Measurements from ENCODE around the gene OXNAD1.

The OXNAD1 gene

GRCh38 chr3:16270855-16271254, 5.8 kb downstream of the OXNAD1 start:
- no peak overlapping the region for H3K9ac ChIP-seq
- peaks cover 11% of the 10 kb centered on the region for H3K4me1 ChIP-seq
- H4K20me1 ChIP-seq, result 0 out of 2 replicates have a peak, but pooled peaks cover 9% of the 10 kb centered on the region
- H3K27me3 ChIP-seq, result no peaks in the 10 kb centered on the region
- no peak overlapping the region for H3K4me2 ChIP-seq
- peaks cover 30% of the 10 kb centered on the region for H3K36me3 ChIP-seq
- TF ChIP-seq Cebpa-rat (IDR thresholded peaks at IDR 0.05), result no peak
- H3K4me3 ChIP-seq, result no peak overlapping the region
- H3K27ac ChIP-seq, result no peak overlapping the region
- H3K9me3 ChIP-seq, result no peaks in the 10 kb centered on the region

- H3K4me2 ChIP-seq, result no peak overlapping the region
- no peaks in the 10 kb centered on the region for H3K27me3 ChIP-seq
- H3K36me3 ChIP-seq, result peaks cover 37% of the 10 kb centered on the region
- no peak overlapping the region for H3K9ac ChIP-seq
- no peaks in the 10 kb centered on the region for H3K4me1 ChIP-seq
- H3K9me3 ChIP-seq, result no peaks in the 10 kb centered on the region
- no peak overlapping the region for H3K4me3 ChIP-seq
- H3K27ac ChIP-seq, result no peak overlapping the region
- H4K20me1 ChIP-seq, result 0 out of 2 replicates have a peak, but pooled peaks cover 4% of the 10 kb centered on the region
- TF ChIP-seq Cebpa-rat (IDR thresholded peaks at IDR 0.05), result no peak
Measured at GRCh38 chr3:16272588-16272987, 7.6 kb downstream of the OXNAD1 start.

DNA sequence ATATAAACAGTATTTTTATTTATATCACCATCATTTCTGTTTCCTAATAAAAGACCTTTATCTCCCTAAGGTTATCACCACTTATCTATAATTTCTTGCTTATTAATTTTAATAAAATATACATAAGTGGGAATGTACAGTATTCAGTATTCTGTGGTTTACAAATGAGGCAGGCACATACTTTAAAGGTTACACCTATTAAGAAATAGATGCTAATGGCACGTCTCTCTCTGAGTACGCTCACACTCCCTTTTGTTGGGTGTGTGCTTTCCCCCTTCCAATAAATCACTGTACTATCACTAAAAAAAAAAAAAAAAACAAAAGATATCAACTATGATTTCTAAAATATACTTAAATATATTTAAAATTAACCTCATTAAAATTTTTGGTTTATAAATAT, 8.9 kb downstream of the OXNAD1 start:
- Histone ChIP-seq H3K9me3 (no peaks in the 10 kb centered on the region), H4K20me1 (no peaks in the 10 kb centered on the region), H3K27ac (no peak overlapping the region), H3K4me2 (no peak overlapping the region), H3K9ac (no peak overlapping the region), H3K4me3 (no peak overlapping the region), H3K27me3 (no peaks in the 10 kb centered on the region), H3K4me1 (no peaks in the 10 kb centered on the region), H3K36me3 (peaks cover 46% of the 10 kb centered on the region)
- no peak for TF ChIP-seq Cebpa-rat (IDR thresholded peaks at IDR 0.05)

- Histone ChIP-seq H3K27ac (no peak overlapping the region), H3K36me3 (peaks cover 42% of the 10 kb centered on the region)
- no peak for TF ChIP-seq Cebpa-rat (IDR thresholded peaks at IDR 0.05)
Measured at GRCh38 chr3:16277471-16277870, 12.5 kb downstream of the OXNAD1 start.

GRCh38 chr3:16279010-16279801, 14.2 kb downstream of the OXNAD1 start:
- no peaks in the 10 kb centered on the region for H4K20me1 ChIP-seq
- H3K27me3 ChIP-seq, result no peaks in the 10 kb centered on the region
- no peak overlapping the region for H3K4me3 ChIP-seq
- no peak overlapping the region for H3K27ac ChIP-seq
- no peaks in the 10 kb centered on the region for H3K4me1 ChIP-seq
- H3K9me3 ChIP-seq, result no peaks in the 10 kb centered on the region
- H3K4me2 ChIP-seq, result no peak overlapping the region
- no peak overlapping the region for H3K9ac ChIP-seq
- peaks cover 53% of the 10 kb centered on the region for H3K36me3 ChIP-seq
- no peak for TF ChIP-seq Cebpa-rat (IDR thresholded peaks at IDR 0.05)

More at GRCh38 chr3:16277471-16277870, 12.5 kb downstream of the OXNAD1 start:
- H3K9ac ChIP-seq, result no peak overlapping the region
- H3K9me3 ChIP-seq, result no peaks in the 10 kb centered on the region
- no peak overlapping the region for H3K4me2 ChIP-seq
- H3K4me3 ChIP-seq, result no peak overlapping the region
- H3K4me1 ChIP-seq, result no peaks in the 10 kb centered on the region
- H3K27me3 ChIP-seq, result no peaks in the 10 kb centered on the region
- no peaks in the 10 kb centered on the region for H4K20me1 ChIP-seq

DNA sequence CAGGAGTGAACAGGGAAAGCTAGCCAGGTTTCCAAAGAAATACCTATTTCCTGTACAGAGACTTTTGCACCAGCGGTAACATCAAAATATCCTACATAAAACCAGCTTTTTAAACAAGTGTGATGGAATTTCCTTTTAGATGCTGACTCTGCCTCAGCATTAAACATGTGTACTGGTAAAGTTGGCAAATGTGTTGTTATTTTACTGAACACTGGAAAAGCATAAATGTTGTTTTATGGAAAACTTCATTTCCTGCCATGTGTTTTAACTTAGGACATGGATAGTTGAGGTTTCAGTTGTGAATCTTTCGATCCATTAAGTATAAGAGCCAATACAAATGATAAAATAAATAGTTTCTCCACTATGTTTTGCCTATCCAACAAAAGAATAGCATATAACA, 15.7 kb downstream of the OXNAD1 start:
- Histone ChIP-seq H3K36me3 (peaks cover 51% of the 10 kb centered on the region), H3K4me1 (no peaks in the 10 kb centered on the region), H3K9ac (no peak overlapping the region), H3K27me3 (no peaks in the 10 kb centered on the region), H3K9me3 (no peaks in the 10 kb centered on the region), H4K20me1 (no peaks in the 10 kb centered on the region), H3K27ac (no peak overlapping the region), H3K4me2 (no peak overlapping the region), H3K4me3 (no peak overlapping the region)
- TF ChIP-seq Cebpa-rat (IDR thresholded peaks at IDR 0.05), result no peak

DNA sequence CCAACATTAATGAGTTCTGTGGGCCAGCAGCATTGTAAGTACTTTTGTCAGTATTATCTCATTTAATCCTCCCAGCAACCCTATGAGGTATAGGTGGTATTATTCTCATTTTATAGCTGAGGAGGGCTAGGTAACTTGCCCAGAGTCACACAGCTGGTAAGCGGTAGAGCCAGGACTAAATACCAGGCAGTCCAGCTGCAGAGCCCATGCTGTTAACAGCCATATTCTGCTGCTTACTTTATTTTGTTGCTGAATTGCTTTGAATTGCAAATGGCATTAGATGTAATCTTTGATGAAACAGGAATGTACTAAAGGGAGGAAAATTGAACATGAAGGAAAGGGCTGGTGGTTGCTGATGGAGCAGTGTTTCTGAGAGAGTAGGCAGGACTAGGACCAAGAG, 19.6 kb downstream of the OXNAD1 start:
- Histone ChIP-seq H3K36me3 (peaks cover 47% of the 10 kb centered on the region), H3K9me3 (no peaks in the 10 kb centered on the region), H3K27me3 (no peaks in the 10 kb centered on the region), H3K9ac (no peak overlapping the region), H3K4me3 (no peak overlapping the region), H3K27ac (no peak overlapping the region), H3K4me2 (no peak overlapping the region), H3K4me1 (peaks cover 24% of the 10 kb centered on the region), H4K20me1 (peaks cover 3% of the 10 kb centered on the region)
- TF ChIP-seq Cebpa-rat (IDR thresholded peaks at IDR 0.05), result no peak

DNA sequence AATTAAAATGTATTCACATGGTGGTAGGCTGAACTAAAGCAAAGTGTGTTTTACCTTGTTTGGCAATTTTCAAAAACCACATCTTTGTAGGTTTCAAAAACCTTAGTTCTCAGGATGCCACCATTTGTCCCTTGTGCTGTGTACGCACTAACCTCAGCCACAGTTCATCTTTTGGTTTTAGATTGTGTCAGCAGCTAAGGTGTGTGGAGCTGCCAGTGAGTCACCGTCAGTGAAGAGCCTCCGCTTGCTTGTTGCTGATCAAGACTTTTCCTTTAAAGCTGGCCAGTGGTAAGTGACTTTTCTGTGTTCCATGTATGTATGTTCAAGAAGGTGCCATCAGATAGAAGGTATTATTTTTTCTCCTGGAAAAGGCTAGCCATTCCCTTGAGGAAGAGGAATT, 21.1 kb downstream of the OXNAD1 start:
- Histone ChIP-seq H3K9ac (no peak overlapping the region), H3K9me3 (no peaks in the 10 kb centered on the region), H3K36me3 (peaks cover 47% of the 10 kb centered on the region), H4K20me1 (peaks cover 8% of the 10 kb centered on the region), H3K27ac (no peak overlapping the region), H3K4me2 (no peak overlapping the region), H3K4me1 (peaks cover 32% of the 10 kb centered on the region), H3K27me3 (no peaks in the 10 kb centered on the region), H3K4me3 (no peak overlapping the region)
- TF ChIP-seq Cebpa-rat (IDR thresholded peaks at IDR 0.05), result no peak

DNA sequence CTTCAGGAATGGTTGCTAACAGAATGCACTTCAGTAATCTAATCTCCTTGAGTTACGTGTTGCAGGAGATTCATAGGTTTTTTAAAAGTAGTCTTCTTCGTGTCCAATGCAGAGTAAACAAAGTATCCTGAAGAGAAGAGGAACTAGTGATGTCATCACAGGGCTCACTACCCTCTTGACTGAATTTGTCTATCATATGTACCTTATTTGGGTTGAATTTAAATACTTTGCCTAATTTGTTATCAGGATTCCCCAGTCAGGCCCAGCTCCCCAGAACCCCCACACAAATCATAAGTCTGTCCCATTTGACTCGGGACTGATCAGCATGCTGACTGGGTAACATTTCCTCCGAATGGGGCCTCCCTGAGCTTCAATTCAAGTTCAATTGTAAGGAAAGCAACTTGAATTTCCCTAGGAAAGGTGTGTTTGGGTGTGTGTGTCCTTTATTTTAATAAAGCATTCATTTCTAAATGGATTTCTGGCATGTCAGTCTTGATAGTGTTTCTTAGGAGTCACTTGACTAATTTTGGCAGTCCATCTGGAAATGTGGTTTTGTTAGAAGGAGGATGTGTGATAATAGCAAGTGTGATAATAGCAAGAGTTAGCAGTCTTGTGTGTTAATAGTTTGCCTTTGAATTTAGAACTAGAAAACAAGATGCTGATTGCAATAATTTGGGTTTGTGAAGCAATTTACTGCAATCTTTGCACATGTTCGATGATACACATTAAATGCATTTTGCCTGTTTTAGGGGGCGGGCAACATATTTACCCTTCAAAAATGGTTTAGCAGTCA, 21.9 kb downstream of the OXNAD1 start:
- no peaks in the 10 kb centered on the region for H3K27me3 ChIP-seq
- no peak overlapping the region for H3K27ac ChIP-seq
- TF ChIP-seq Cebpa-rat (IDR thresholded peaks at IDR 0.05), result no peak
- peaks cover 38% of the 10 kb centered on the region for H3K4me1 ChIP-seq
- H3K9me3 ChIP-seq, result no peaks in the 10 kb centered on the region
- peaks cover 46% of the 10 kb centered on the region for H3K36me3 ChIP-seq
- peak overlapping the region; percentile 48 for H3K4me2 ChIP-seq
- no peak overlapping the region for H3K9ac ChIP-seq
- no peak overlapping the region for H3K4me3 ChIP-seq
- peaks cover 8% of the 10 kb centered on the region for H4K20me1 ChIP-seq

- TF ChIP-seq Cebpa-rat (IDR thresholded peaks at IDR 0.05), result no peak
- Histone ChIP-seq H3K4me1 (peaks cover 38% of the 10 kb centered on the region), H3K4me3 (no peak overlapping the region), H3K27me3 (no peaks in the 10 kb centered on the region), H3K4me2 (0 out of 2 replicates have a peak overlapping the region, but pooled peaks have one; percentile 13), H3K9me3 (peaks cover 5% of the 10 kb centered on the region), H3K9ac (no peak overlapping the region), H3K36me3 (peaks cover 39% of the 10 kb centered on the region), H4K20me1 (peaks cover 8% of the 10 kb centered on the region), H3K27ac (no peak overlapping the region)
Measured at GRCh38 chr3:16288664-16289063, 23.7 kb downstream of the OXNAD1 start.

Measured in BLaER1 (cell line).